Activated CD4-positive, alpha-beta T cell treated with anti-CD3 and anti-CD28 coated beads, Interleukin-2, amount 50 U/mL, for 24 hours (primary cell): ENCODE data around the gene MED9.
A peak's percentile ranks its signal among the peaks of the same experiment; 100 is the strongest.

Experiments used
- DNase-seq, 2 donors: peaks; one replicate each; pipeline ENCODE4 v3.0.0-alpha.2; 2020; ENCODE audit warnings: low read depth in 1 of 2, low spot score in 1 of 2

MED9 gene

DNA sequence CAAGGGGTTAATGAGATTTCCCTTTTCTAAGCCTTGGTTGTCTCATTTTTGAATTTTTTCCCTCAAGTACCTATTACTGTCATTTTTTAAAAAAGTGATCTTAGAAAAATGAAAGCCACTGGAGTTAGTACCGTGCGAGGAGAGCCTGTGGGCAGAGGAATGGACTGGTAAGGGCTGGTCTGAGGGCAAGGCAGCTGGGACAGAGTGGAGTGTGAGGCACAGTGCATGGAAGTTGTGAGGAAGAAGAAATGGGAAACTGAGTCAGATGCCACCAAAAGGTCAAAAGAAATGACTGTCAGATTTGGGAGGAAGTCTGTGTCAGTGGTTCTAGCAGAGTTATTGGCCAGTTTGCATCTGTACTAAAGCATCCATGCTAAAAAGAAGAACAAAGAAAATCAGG, 11.2 kb downstream of the MED9 start:
- DNase-seq: no peak

DNA sequence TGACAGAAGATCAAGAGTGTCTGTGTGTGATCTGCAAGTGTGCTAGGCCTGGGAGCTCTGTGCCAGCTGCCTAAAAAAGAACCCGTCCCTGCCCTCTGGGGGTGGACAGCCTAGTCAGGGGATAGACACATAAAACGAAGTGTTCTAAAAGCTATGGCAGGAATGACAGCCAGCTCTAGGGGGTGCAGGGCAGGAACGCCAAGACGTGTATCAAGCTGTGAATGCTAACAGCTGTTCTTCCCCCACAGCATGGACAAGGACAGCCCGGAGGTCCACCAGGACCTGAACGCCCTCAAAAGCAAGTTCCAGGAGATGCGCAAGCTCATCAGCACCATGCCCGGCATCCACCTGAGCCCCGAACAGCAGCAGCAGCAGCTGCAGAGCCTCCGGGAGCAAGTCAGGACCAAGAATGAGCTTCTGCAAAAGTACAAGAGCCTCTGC, 14.3 kb downstream of the MED9 start:
- no peak for DNase-seq

DNA sequence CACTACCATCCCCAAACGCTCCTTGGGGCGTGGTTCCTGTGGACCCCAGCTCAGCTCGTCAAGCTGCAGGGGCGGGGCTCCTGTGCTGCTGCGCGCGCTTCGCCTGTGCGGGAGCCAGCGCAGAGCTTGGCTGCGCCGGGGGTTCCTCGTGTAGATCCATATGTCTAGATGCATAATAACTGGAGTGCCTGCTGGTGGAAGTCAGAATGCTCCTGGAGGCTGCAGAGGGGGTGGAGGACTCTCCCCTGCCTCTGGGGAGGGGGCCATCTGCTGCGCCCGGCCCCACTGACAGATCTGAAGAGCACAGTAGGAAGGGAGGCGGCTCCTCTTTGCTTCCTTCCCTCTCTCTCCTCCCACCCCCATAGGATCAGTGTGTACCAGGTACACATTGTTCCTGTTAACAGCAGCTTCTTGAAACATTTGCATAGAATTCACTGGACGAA, 14.8 kb downstream of the MED9 start:
- DNase-seq: no peak

DNA sequence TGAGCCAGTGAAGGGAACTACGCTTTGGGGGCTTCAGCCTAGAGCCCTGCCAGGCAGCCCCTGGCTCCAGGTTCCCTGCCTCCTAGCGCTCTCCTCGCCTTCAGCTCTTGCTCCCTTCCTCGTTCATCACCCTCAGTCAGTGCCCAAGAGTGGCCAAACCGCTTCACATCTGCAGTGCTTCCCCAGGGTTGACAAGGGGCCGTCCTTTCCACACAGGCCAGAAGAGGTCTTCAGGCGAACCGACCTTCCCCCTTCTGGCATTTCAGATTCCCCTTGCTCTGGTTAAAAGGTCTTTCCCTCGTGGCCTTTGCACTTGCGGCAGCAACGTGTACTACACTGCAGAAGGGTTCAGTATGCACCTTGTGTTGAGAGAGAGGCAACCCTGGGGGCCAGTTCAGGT, 15.3 kb downstream of the MED9 start:
- DNase-seq: no peak

DNA sequence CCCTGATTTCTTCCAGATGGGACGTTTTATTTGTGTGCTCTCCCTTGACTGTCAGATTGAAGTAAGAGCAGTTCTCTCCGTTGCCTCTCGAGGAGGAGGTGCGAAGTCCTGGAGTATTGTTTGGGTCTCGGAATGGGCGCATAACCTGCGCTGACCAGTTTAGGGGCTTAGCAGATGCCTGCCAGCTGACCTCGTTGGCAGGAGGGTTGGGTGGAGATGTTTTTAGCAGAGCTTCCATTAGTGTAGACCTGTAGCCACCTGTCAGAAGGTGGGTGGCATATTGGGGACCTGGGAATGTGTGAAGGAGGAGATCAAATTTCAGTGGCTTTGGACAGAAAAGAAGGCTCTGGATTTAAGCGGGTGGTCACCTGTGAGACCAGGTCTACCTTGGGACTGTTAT, 15.8 kb downstream of the MED9 start:
- no peak for DNase-seq

DNA sequence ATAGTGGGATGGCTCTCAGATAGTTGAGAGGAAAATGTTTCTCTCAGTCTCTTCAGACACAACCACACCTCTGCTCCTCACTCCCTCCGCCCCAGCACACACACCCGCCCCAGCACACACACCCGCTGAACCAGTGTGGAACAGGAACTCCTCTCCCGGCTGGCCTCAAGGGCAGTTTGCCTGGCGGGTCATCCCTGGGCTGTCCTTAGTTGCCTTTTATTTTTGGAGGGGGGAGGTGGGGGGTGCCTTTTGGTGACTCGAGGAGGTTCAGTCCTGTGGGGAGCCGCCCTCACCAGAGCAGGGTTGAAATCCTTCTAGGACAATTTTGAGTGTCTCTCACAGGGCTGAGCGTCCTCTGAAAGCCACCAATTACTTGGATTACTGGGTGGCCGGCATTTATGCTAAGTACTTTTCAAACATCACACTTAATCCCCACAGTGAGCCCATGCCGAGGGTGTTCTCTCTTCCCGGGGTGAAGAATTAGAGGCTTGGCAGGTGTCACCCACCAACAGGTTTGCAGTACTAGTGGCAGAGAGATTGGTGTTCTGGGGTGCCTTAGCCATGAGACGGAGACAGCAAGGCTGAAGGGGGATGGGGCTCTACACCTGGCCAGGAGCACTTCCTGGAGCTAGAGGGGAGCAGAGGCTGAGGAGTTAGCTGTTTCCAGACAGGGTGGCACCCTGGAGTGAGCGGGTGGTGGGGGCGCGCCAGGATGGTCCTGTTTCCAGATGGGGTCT, 16.6 kb downstream of the MED9 start:
- no peak for DNase-seq

DNA sequence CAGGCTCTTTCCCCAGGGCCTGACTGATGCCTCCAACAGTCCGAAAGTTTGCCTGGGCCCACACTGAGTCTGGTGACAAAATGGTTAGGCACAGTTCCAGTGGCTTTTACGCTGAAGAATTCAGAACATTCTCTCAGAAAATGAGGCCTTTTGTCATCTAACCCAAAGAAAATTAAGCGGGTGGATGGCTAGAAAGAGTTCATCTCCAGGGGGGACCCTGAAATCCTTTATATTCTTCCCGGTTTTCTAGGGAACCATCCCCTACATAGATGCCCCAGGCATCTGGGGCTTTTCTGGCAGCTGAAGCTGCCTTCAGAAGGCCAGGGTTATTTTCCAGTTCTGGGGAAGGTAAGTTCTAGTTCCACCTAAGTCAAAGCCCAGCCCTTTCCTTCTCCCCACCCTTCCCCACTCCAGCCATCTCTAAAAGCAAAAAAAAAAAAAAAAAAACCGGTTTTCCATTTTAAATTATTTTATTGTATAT, 17.2 kb downstream of the MED9 start:
- no peak for DNase-seq

DNA sequence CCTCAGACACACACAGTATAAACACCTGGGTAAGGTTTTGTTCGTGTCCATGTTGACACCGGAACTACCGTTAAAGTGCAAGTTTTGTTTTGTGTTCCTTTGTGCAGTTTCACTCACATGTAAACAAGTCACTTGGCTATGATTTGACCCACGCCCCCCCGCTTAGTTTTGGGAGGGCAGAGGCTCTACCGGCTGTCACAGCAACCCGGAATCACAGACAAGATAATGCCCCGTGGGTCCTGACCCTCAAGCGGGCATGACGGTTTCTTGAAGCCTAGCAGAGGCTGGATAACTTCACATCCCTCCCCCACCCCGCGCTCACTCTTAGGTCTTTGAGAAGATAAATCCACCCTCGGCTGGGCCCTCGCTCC, 17.7 kb downstream of the MED9 start:
- DNase-seq: no peak

DNA sequence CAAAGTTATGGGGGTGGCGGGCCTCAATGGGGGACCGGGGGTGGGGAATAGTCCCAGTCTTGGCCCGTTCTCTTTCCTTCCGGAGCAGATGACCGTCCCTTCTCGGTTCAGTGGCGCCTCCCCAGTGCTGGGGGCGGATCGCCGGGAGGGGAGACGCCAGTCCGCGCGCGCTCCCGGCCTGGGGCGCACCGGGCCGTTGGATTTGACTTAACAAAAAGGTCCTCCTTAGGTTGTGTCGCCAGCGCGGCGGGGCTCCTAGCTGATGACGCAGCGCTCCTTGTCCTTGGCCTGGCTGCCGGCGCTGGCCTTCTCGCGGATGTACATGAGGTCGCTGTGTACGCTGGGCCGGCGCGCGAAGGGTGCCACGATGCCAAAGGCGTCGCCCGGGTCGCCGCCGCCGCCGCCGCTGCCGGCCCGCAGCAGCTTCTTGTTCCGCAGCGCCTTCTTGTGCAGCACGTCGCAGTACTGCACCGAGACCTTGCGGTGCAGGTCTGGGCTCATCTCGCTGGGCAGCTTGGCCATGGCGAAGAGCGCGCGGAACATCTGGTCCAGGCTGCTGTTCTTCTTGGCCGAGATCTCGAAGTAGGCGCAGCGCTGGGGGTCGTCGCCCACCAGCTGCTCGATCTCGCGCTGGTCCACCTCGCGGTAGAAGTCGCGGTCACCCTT, 18.2 kb downstream of the MED9 start:
- no peak for DNase-seq

DNA sequence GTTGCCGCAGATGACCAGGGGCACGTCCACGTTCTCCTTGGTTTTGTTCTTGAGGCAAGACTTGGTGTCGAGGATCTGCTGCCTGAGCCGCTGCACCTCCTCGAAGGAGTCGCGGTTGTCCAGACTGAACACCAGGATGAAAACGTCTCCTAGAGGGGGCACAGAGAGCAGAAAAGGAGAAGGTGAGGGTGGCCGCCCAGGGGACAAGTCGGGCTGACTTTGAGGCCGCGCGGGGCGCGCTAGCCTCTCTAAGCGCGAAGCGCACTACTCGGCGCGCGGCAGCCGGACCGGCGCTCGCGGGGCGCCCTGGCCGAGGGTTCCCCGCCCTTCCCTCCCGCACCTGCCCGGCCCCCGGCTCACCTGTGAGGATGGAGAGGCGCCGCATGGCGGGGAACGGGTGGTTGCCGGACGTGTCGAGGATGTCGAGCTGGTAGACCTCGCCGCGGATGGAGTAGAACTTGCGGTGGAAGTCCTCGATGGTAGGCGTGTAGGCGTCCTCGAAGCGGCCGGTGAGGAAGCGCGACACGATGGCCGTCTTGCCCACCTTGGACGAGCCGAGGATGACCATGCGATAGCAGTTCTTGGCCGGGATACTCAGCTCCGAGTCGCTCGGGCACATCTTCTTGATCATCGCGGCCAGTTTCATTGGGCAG, 18.9 kb downstream of the MED9 start:
- no peak for DNase-seq

DNA sequence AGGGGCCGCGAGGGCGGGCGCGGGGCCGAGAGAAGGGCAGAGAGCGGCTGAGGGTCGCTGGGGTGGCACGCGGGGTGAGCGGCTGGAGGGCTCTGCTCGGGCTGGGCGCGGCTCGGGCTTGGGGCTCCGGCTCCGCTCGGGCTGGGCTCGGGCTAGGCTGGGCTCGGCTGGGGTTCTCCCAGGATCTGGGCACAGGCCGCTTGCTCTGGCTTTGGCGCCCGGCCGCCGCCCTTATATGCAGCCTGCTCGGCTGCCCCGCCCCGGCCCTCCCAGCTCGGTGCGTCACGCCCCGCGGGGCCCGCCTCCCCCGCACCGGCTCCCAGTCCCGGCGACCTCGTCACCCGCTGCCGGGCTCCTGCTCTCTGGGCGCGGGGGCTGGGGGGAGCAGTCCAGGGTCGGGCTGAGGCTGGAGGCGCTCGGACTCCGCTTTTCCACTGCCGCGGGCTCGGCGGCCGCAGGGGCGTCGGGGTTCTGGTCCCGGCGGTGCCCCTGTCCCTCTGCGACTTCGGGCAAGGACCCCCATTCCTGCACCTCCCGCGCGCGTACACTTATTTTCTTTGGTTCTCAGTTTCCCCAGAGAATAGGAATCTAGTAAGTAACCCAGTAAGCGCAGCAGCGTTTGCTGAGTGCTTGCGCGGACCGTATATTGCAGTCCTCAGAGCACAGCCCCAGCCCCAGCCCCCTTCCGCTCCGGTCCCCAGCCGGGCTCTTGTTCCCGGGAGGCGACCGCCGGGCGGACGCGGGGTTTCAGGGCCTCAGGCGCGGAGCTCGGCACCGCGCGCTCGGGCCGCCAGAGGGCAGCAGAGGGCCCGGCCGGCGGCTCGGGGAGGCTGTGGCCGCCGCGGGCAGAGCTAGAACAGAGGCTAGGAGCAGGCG, 19.6 kb downstream of the MED9 start, which contains the start of gene RASD1:
RASD1 (minus strand) TSS at position 207 of the 876 bp plus-strand sequence. CDS start 214 bp downstream, outside the sequence.
- DNase-seq: peak; percentile 63 to 66

DNA sequence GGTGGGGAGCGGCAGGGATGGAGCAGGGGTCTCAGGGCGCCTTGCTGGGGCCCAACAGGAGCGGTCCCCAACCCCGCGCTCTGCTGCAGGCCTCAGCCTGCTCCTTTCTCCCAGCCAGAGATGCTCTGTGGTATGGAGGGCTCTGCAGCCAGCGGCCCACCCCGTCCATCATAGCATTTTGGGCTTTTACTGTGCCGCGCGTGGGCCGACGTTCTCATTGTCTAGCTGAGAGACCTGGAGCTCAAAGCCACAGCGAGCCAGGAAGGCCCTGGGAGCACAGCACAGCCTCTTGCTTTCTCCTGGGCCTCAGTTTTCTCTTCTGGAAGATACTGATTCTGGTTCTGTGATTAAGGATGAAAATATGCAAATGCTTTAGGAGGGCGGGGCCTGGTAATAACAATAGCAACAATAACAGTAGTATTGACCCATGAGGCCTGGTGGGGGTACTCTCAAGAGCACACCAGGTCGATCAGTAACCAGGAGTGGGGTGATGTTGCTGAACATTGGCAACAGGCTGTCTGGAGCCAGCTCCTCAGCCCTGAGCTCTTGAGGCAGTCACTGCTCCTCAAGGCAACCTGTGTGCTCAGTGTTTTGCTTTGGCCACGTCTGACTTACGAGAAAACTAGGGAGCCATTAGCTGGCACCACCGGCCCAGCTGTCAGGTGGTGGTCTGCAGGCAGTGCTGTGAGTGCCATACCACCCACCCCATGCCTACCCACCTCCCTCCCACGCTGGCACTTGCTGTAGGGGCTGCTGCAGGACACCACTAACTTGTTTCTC, 20.5 kb downstream of the MED9 start:
- no peak for DNase-seq

DNA sequence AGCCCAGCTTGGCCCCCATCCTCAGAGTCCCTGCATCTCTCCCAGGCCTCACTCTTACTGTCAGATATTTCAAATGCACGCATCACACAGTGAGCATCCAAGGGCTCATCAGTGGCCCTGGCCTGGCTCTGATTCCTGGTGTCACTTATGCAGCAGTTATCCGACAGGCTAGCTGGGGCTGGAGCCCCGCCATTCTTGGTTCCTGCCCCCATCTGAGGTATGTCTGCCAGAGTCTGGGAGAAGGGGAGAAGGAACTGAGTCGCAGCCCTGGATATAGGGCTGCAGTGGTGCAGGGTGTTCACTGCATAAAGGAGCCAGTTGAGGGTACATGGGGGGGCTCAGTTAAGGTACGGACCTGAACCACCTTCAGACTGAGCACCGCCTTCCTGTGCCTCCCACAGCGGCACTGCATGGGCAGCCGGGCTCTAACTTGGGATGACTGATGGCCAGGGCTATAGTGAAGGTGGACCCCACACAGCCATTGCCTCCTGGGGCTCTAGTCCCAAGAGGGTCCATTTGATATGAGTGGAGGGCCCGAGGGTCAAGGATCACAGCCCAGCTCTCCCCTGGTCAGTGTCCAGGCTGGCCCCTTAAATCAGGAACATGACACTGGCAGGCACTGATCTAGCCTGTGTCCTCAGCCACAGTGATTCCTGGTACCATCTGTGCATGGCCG, 21.2 kb downstream of the MED9 start:
- DNase-seq: no peak

DNA sequence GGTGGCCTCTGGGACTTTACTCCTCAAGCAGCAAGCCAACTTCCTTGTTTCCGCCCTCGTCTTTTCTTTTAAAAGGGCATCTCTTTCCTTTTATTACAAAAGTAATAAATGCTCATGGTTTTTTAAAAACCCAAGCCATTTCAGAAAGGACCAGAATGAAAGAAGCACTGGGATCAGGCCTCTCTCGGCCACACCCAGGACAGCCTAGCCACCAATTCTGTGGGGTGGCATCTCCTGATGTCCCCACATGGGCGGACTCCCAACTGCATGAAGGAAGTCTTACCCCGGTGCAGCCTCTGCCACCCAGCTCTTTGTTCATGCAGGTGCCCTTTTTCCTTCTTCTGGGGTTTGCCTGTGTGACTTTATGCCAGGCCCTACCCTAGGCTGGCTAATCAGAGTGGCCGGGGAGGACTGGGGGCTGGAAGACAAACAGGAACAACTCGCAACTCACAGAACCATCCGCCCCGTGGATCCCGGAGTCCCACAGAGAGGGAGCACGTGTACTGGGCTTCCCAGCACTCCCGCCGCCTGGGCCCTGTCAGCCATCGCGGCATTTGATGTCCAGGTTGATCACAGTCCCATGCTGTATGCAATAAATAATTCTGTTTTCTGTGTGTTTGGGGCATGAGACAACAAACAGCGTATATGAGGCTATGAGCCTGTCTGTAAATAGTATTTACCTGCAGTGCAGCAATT, 22.0 kb downstream of the MED9 start:
- DNase-seq: no peak

DNA sequence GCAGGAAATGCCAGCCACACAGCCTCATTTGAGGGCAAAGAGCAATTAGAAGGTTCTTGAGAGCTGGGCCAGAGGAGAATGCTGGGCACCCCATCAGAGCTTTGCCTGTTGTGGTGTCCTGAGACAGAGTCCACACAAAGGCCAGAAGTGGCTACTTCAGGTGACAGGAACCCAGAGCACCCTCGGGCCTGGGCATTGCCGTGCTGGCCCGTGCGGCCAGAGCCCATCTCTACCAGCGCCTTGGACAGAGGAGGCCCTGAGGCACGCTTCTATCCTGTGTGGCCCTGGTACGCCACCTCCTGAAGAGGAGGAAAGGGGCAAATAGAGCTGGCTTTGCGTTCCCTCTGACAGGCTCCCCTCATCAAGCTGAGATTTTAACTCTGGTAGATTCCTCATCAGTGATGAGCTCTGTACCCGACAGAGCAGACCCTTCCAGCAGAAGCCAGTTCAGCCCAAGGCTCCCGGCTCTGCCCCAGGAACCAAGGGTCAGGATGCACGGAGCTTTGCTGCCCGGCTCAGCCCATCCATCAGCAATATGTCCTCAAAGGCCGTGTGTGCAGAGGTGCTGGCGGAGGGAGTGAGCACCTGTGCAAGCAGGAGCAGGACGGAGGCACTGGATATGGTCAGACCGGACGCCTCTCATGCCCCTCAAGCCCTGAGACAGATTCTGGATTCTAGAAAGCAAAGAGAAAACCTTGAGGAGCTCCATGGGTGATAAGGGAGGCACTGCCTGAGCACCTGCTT, 22.8 kb downstream of the MED9 start:
- no peak for DNase-seq

DNA sequence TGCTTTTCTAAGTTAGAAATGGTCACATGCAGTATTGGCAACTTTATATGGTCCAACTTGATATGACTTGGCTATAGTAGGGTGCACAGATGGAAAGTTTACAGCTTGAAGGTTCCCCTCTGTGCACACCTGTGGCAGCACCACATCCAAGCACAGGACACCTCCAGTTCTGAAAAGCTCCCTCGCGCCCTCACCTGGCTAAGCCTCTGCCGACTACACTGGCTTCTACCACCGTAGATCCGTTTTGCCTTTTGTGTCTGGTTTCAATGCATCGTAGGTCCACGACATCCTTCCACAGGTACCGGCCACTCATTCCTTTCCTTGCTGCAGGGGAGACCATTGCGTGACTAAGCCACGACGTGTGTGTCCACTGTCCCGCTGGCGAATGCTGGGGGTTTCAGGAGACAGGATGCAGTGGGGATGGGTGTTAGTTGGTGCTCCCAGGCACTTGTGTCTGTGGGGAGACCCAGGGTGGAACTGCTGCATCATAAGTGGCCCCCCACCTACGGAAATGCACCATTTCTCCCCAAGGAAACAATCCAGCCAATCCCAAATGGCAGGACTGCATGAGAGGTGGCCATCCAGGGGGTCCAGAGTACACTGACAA, 24.3 kb downstream of the MED9 start:
- no peak for DNase-seq

DNA sequence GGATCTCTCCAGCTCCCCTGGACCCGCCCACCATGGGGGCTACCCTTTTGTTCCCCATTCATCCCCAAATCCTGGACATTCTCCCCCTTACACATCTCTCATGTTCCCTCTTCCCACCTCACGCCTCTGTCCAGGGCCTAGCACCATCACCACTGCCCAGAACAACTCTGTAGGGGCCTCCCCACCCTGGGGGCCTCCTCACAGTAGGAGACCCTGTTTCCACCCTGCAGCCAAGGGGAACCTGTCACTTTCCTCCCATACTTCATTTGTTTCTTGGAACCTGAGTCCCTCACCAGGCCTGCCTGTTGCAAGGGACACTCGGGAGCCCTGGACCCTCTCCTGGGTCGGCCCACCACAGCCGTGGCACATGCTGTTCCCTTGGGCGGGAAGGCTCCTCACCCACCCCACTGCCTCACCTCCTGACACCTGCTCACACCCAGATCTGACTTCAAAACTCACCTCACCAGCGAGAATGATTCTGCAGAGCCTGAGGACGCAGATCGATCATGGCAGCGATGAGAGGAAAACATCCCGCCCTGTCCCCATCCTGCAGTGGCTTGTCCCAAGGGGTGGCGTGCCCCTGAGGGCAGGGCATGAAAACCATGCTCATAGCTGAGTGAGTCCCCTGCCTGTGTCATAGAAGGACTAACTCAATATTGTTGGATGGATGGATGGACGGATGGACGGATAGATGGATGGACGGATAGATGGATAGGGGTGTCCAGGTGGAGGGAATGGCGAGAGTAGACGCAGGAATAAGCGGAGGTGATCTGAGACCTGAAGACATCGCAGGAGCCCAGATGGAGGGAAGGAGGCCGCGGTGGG, 26.2 kb downstream of the MED9 start:
- no peak for DNase-seq
